CD1c-positive myeloid dendritic cell (primary cell): Measurements from ENCODE around the gene DSTN.
"Not testable (repeated sequence)": the region's sequence is repeated elsewhere in the genome, so short reads cannot be mapped to it uniquely, and the experiment has no call there.

Experiments
- DNase-seq: peaks from one replicate; pipeline ENCODE4 v3.0.0-alpha.2; 2016; ENCODE audit errors: extremely low spot score

The DSTN gene

DNA sequence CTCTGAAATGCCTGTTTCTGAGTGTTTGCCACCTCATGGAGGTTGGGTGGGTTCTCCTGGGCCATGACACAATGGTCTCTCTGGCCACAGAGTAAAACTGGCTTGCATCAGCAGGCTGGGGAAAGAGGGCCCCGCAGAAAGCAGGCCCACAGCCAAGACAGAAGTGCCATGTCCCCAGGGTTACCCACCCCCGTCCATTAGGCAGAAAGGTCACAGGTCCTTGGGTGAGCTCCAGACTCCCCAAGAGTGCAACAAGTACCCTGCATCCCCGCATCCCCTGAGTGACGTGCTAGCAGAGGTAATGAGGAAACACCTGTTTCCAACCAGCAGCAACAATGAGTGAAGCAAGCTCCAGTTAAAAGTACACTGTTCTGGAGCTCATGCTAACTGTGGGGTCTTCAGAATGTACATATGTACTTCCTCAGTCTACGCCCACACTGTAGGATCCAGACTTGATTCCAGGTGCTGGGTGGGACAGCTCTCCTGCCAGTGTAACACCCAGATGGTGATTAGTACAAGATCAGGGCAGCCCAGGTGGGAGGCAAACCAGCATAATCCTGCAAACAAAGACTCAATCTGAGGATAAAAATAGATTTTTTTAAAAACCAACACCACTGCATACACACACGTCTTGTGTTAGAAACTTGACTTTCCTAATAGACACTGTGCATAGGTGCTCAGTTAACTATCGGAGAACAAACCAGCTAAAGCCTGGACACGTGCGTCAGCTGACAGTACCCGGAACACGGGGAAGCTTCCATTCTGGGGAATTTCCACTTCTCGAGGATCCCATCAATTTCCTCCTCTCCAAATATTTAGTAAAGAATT, 80.6 kb downstream of the DSTN start:
- DNase-seq, result peak; percentile 19

DNA sequence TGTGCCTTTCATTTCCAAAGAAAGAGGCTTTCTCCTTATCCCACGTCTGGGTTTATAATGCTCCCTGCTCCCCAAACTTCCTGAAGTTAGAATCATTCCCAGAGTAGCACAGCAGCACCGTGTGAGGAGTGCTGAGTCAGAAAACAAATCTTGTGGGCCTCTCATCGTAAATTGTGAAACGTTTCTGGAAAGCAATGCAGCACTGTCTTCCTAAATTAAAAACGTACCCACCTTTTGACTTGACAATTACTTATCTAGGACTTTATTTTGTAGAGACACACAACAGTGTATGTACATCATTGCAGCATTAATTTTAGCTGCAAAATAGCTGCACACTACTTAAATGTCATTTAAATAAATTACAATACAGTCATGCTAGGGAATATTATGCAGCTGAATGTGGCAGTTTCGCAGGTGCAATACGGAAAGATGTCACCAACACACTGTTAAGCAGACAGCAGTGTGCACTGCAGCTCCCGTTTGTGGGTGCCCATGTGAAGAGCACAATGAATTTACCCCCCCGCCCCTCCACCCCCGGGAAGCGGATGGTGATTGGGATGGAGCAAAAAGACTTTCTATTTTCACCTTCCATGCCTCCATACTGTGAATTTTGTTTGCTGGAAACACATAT, 81.4 kb downstream of the DSTN start:
- DNase-seq, result no peak

GRCh38 chr20:17651760-17652388, 82.0 kb downstream of the DSTN start:
- DNase-seq, result no peak

DNA sequence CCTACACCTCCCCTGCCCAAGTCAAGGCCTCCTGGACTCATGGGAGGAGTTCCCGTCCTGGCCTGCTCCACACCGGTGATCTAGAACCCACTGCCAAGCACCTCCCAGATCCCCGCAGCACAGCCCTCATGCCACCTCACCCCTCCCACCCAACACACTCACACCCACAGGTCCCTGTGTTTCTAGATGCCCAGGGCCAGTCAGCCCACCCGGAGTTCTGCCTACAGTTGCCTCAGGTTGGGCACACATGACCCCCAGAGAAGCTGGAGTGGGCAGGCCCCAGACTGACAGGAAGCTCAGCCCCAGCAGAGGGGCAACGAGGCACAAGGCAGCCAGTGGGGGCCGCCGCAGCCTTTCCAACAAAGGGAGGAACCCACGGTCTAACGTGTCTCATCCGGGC, 82.5 kb downstream of the DSTN start:
- no peak for DNase-seq

DNA sequence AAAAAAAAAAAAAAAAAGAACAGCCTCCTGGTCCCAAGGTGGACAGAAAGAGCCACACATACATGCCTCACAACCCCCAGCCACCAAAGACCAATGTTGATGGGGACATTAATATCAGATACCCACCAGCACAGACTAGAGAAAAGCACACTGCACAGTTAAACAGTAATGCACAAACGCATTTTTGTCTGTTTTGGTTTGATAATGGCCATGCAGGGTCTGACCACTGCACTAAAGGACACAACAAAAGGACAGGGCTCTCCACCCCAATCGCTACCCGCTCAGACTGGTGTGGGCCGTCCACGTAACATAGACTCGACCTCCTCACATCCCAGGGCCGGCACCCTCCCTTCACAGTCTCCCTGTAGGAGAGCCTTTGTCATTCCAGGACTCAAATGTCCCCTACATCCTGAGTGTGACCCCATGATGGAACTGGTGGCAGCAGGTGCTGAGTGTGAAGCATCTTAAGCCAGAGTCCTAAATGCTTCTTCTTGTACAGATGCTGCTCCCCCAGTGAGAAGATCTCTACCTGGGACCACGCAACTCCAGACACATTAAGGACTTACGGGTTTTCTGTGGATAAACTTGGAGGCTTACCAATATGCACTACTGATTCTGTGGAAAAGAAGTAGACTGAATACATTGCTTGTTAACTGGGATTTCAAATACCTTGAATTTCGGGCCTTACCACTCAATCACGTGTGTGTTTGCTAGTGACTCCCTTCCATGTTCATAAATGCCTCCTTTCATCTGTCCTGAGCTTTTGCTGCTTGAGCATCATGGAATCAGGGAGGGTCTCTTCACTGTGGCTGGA, 84.2 kb downstream of the DSTN start:
- no peak for DNase-seq

DNA sequence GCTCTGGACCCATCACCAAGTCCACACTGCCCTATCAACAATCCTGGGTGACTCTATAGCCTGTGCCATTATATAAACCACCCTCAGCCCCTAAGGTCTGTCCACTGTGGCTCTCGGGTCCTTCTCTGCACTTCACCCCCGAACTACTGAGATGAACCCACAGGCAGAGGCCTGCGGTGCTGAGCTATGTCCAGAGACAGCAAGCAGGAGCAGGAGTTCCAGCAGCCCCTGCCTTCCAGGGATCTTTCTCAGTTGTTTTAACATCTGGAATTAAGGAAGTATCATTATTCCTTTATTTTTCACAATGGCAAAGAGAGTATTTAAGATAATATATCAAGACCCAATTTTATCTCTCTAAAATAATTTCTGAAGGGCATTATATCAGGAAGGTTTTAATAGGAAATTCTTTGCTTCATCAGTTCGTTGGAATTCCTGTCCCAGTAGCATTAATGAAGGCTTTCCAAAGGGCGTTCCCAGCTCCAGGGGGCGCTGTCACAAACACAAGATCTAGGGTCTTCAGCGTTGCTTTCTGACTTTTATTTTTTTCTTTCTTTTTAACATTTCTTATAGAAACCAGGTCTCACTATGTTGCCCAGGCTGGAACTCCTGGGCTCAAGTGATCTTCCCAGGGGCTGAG, 84.9 kb downstream of the DSTN start:
- DNase-seq, result peak; percentile 24

DNA sequence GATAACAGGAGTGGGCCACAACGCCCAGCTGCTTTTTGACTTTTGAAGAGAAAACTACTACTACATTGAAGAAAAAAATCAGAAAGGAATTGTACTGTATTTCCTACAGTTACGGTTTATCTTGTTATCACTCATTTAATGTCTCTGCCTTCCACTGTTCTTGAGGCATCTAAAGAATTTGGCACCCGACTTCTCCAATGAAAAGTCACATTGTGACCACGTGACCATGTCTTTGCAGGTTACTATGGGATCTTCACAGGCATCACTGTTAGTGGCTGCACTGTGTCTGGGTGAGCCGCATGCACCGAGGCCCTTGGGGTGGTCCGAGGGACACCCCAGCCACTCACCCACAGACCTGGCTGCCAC, 85.4 kb downstream of the DSTN start:
- DNase-seq, result no peak

DNA sequence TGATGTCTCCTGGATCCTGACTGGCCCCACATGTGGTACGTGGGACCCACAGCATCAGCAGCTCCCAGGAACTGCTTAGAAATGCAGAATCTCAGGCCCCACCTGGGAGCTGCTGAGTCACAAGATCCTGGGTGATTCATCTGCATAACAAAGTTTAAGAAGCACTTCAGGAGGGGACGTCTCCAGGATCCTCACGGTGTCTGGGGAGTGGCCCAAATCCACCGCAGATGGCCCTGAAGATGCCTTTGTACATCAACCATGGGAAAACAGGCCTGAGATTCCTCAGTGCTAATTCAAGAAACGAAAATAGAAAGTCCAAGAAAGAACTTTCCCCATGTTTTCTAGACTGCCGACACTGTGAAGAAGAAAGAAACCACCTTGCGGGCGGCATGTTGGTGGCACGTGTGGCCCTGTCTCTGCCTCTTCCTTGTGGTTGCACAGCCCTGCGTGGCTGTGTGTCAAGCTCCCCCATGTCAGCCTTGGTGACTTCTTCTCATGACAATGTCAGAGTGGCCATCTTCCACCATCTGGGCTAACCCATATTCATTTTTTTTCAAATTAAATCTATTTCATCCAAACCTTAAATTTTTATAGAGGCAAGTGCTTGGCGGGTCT, 86.1 kb downstream of the DSTN start:
- DNase-seq, result no peak

- no peak for DNase-seq
Measured at GRCh38 chr20:17657079-17657825, 87.4 kb downstream of the DSTN start.

GRCh38 chr20:17657898-17658647, 88.2 kb downstream of the DSTN start:
- DNase-seq, result no peak

GRCh38 chr20:17658648-17658993, 88.7 kb downstream of the DSTN start:
- DNase-seq, result no peak

DNA sequence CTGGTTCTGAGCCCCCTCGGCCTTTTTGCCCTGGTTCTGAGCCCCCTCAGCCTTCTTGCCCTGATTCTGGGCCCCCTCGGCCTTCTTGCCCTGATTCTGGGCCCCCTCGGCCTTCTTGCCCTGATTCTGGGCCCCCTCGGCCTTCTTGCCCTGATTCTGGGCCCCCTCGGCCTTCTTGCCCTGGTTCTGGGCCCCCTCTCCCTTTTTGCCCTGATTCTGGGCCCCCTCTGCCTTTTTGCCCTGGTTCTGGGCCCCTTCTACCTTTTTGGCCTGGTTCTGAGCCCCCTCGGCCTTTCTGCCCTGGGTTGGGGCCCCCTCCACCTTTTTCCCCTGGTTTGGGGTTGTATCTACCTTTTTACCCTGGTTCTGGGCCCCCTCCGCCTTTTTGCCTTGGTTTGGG, 89.5 kb downstream of the DSTN start:
- not testable (repeated sequence) for DNase-seq
